ENCODE measurements around the gene MAGI1.

The MAGI1 gene

GRCh38 chr3:65888980-65889706 is 149.6 kb downstream of the MAGI1 start:
- no peak for TF ChIP-seq CTCF (IDR thresholded peaks at IDR 0.05)
- Histone ChIP-seq H3K27ac (no peak overlapping the region), H3K27me3 (no peaks in the 10 kb centered on the region), H3K4me1 (ENCODE audit: control insufficient read depth in 1 of 2, insufficient read depth in 1 of 2, low read depth in 1 of 2, low read length in 1 of 2) (no peaks in the 10 kb centered on the region), H3K36me3 (no peaks in the 10 kb centered on the region), H3K4me3 (ENCODE audit: low read depth in 1 of 2, low read length in 1 of 2) (no peak overlapping the region), H3K9me3 (no peaks in the 10 kb centered on the region)

GRCh38 chr3:65888196-65888595 is 150.5 kb downstream of the MAGI1 start:
- H3K27me3 ChIP-seq: no peaks in the 10 kb centered on the region
- H3K9me3 ChIP-seq: no peaks in the 10 kb centered on the region
- no peak for TF ChIP-seq CTCF (IDR thresholded peaks at IDR 0.05)
- no peaks in the 10 kb centered on the region for H3K4me1 ChIP-seq (ENCODE audit: control insufficient read depth in 1 of 2, insufficient read depth in 1 of 2, low read depth in 1 of 2, low read length in 1 of 2)
- no peaks in the 10 kb centered on the region for H3K36me3 ChIP-seq
- H3K4me3 ChIP-seq (ENCODE audit: low read depth in 1 of 2, low read length in 1 of 2): no peak overlapping the region
- H3K27ac ChIP-seq: no peak overlapping the region

GRCh38 chr3:65886391-65886790 is 152.3 kb downstream of the MAGI1 start:
- H3K36me3 ChIP-seq: no peaks in the 10 kb centered on the region
- H3K9me3 ChIP-seq: no peaks in the 10 kb centered on the region
- H3K27ac ChIP-seq: no peak overlapping the region
- no peaks in the 10 kb centered on the region for H3K27me3 ChIP-seq
- no peak overlapping the region for H3K4me3 ChIP-seq (ENCODE audit: low read depth in 1 of 2, low read length in 1 of 2)
- no peak for TF ChIP-seq CTCF (IDR thresholded peaks at IDR 0.05)
- H3K4me1 ChIP-seq (ENCODE audit: control insufficient read depth in 1 of 2, insufficient read depth in 1 of 2, low read depth in 1 of 2, low read length in 1 of 2): peaks cover 0 to 7% of the 10 kb centered on the region in 2 experiments

GRCh38 chr3:65884071-65884470 is 154.6 kb downstream of the MAGI1 start:
- Histone ChIP-seq H3K36me3 (no peaks in the 10 kb centered on the region), H3K4me3 (ENCODE audit: low read depth in 1 of 2, low read length in 1 of 2) (no peak overlapping the region), H3K27ac (no peak overlapping the region), H3K9me3 (no peaks in the 10 kb centered on the region), H3K4me1 (ENCODE audit: control insufficient read depth in 1 of 2, insufficient read depth in 1 of 2, low read depth in 1 of 2, low read length in 1 of 2) (peaks cover 0 to 9% of the 10 kb centered on the region in 2 experiments), H3K27me3 (no peaks in the 10 kb centered on the region)
- TF ChIP-seq CTCF (IDR thresholded peaks at IDR 0.05): no peak

- Histone ChIP-seq H3K4me3 (ENCODE audit: low read depth in 1 of 2, low read length in 1 of 2) (no peak overlapping the region), H3K36me3 (no peaks in the 10 kb centered on the region), H3K27ac (no peak overlapping the region), H3K9me3 (no peaks in the 10 kb centered on the region), H3K4me1 (ENCODE audit: control insufficient read depth in 1 of 2, insufficient read depth in 1 of 2, low read depth in 1 of 2, low read length in 1 of 2) (peaks cover 0 to 9% of the 10 kb centered on the region in 2 experiments), H3K27me3 (no peaks in the 10 kb centered on the region)
- TF ChIP-seq CTCF (IDR thresholded peaks at IDR 0.05): no peak
Observed at GRCh38 chr3:65883613-65884012, 155.1 kb downstream of the MAGI1 start.

Data from neutrophil (primary cell).